Stimulated activated CD8-positive, alpha-beta memory T cell treated with anti-CD3 and anti-CD28 coated beads, Interleukin-4, amount 100 ng/mL, for 1 hour (primary cell): ENCODE data around the gene SLC25A13.
"Not testable (repeated sequence)": the region's sequence is repeated elsewhere in the genome, so short reads cannot be mapped to it uniquely, and the experiment has no call there.

Experiments
- DNase-seq, 2 donors: peaks; one replicate each; pipeline ENCODE4 v3.0.0-alpha.2; 2020; ENCODE audit warnings: low read depth in 2 of 2, low spot score in 1 of 2

SLC25A13 gene, protein sequence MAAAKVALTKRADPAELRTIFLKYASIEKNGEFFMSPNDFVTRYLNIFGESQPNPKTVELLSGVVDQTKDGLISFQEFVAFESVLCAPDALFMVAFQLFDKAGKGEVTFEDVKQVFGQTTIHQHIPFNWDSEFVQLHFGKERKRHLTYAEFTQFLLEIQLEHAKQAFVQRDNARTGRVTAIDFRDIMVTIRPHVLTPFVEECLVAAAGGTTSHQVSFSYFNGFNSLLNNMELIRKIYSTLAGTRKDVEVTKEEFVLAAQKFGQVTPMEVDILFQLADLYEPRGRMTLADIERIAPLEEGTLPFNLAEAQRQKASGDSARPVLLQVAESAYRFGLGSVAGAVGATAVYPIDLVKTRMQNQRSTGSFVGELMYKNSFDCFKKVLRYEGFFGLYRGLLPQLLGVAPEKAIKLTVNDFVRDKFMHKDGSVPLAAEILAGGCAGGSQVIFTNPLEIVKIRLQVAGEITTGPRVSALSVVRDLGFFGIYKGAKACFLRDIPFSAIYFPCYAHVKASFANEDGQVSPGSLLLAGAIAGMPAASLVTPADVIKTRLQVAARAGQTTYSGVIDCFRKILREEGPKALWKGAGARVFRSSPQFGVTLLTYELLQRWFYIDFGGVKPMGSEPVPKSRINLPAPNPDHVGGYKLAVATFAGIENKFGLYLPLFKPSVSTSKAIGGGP

DNA sequence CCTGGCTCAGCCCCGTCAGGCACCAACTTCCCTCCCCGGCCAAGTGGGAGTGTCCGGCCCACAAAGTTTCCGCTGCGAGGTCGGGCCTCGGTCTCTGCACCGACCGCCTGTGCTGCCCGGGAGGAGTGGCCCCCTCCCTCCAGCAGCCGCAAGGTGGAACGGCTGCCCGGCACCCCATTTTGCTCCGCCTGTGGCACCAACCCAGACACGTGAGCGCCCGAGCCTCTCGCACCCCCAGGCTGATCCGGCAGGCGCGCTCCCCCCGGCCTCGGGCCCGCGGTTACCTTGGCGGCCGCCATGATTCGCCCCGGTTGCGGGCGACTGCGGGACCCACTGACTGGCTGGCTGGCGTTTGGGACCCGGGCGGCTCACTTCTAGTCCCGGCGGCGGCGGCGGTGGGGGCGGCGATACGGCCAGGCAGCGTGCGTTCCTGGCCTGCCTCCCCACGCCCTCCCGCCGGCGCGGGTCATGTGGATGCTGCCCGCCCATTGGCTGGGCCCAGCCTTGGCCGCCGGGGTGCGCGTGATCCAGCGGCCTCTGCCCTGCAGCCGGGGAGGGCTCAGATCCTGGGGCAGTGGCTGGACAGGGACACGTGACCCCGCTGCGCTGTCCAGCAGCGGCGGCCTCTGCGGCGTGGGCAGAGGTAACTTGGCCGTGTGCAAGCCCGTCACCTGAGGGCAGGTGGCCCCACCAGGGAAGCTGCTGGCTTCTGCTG lies at the start of gene SLC25A13:
Gene SLC25A13 (minus strand): TSS at position 441 of the 715 bp plus-strand sequence. CDS start 142 bp downstream, at position 299.
- DNase-seq, result peak; percentile 26 to 29

DNA sequence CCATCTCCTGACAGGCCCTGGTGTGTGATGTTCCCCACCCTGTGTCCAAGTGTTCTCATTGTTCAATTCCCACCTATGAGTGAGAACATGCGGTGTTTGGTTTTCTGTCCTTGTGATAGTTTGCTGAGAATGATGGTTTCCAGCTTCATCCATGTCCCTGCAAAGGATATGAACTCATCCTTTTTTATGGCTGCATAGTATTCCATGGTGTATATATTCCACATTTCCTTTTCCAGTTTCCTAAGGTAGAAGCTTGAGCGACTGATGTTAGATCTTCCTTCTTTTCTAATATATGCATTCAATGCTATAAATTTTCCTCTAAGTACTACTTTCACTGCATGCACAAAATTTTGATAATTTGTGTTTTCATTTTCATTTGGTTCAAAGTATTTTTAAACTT lies 44.0 kb upstream of the SLC25A13 start:
- DNase-seq, result not testable (repeated sequence)

DNA sequence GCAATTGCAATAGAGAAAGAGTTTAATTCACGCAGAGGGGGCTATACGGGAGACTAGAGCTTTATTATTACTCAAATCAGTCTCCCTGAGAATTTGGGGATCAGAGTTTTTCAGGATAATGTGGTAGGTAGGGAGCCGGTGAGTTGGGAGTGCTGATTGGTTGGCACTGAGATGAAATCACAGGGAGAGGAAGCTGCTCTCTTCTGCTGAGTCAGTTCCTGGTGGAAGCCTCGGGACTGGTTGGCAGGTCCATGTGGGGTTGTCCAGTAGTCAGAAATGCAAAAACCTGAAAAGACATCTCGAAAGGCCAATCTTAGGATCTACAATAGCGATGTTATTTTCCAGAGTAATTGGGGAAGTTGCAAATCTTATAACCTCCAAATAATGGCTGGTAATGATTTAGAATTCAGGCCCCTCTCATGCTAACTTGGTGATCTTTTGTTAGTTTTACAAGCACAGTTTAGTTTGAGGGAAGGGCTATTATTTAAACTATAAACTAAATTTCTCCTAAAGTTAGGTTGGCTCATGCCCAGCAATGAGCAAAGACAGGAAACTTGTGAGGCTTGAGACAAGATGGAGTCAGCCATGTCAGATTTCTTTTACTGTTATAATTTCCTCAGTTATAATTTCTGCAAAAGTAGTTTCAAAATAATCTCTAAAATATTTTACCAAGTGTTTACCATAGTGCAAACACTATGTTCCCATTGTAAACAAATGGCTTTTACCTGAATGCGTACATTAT lies 39.4 kb upstream of the SLC25A13 start:
- no peak for DNase-seq

DNA sequence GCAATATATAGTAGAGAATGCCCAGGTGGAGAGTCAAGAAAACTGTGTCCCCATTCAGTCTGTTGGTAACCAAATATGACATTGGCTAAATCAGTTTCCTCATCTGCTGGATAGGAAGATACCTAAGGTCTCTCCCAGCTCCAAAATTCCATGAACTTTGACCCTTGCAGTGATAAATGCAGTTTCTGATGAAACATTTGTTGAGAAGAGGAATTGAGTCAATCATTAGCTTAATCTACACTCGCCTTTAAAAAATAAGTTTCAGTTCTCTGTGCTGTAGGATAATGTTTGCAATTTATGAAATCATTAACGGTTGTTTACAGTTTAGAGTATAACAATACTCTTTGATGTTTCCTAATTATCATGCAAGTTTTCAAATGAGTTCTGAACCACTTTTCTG lies 38.0 kb upstream of the SLC25A13 start:
- DNase-seq, result no peak

DNA sequence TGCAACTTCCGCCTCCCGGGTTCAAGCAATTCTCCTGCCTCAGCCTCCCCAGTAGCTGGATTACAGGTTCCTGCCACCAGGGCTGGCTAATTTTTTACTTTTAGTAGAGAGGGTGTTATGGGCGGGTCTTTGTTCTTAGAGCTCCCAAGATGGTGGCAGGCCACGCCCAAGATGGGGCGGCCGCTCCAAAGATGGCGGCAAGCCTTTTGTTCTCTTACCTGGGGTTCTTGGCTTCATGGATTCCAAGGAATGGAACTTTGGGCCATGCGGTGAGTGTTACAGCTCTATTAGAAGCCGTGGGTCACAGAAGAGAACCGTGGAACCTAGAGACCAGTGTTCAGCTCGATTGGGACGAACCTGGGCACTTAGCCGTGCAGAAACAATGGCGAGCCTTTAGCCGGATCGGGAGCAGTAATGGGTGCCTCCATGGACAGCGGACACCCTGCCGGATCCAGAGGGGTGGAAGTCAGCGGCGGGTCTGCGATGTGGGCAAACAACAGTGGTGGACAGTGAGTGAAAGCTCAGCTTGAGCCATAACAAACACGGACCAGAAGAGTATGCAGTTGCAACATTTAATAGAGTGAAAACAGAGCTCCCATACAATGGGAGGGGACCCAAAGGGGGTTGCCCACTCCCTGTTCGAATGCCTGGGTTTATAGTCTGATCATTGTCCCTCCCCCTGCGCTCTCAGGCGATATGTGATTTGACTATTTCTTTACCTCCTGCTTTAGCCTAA lies 36.5 kb upstream of the SLC25A13 start:
- not testable (repeated sequence) for DNase-seq

- DNase-seq, result no peak
Observed at GRCh38 chr7:96355990-96356506, 34.1 kb upstream of the SLC25A13 start.

DNA sequence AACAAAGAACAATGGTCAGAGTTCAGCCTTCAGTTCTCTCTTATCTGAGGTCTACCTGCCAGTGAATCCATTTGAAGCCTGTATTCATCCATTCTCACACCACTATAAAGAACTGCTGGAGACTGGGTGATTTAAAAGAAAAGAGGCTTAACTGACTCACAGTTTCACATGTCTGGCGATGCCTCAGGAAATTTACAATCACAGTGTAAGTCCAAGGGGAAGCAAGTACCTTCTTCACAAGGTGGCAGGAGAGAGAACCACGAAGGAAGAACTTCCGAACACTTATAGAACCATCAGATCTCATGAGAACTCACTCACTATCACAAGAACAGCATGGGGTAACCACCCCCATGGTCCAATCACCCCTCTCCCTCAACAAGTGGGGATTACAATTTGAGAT lies 33.0 kb upstream of the SLC25A13 start:
- DNase-seq, result no peak

GRCh38 chr7:96349572-96349971 lies 27.7 kb upstream of the SLC25A13 start:
- DNase-seq, result no peak

- DNase-seq, result no peak
Observed at GRCh38 chr7:96347471-96347870, 25.6 kb upstream of the SLC25A13 start.

DNA sequence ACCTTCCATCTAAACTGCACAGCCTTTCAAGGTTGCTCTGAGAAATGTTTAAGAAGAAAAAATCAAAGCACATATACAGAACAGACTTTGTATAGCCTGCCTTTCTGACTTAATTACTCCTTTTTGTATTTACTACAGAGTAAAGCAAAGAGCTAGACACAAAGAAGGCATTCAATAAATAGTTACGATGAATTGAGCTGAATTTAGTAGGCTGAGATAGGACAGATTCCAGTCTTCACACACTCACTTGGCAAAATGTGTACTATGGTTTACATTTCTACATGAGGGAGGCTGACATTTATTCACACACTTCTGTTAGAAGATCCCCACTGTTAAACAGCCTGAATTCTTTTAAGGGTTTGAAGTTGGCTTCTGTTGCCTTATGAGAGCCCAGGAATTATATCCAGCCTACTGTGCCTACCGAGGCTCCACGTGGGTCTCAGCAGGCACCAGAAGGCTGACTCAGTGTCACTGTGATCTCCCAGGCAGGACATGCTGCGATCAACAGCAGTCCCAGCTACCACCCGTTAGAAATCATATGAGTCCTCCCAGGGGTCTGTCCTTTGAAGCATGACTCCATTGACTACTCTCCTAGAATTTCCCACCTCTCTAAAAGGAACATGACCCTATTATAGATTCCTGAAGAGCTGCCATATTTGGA lies 24.5 kb upstream of the SLC25A13 start:
- no peak for DNase-seq

GRCh38 chr7:96344236-96344635 lies 22.3 kb upstream of the SLC25A13 start:
- no peak for DNase-seq

DNA sequence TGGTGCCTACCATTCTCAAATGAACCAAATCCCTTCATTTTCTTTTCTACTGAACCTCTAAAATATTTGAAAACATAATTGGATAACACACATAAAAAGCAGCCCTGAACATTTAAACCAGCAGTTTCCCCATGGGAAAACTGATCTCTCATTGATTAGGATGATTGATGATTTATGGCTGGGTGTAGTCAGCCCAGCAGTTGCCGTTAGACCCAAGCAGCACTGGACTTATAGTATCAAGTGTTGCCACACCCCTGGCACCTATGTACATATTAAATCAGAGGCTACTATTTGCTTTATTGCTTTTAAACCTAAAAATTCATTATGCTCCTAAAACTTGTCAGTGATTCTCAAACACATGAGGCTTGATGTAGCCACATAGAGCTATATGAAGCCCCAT lies 20.2 kb upstream of the SLC25A13 start:
- no peak for DNase-seq

GRCh38 chr7:96337519-96337918 lies 15.6 kb upstream of the SLC25A13 start:
- no peak for DNase-seq

DNA sequence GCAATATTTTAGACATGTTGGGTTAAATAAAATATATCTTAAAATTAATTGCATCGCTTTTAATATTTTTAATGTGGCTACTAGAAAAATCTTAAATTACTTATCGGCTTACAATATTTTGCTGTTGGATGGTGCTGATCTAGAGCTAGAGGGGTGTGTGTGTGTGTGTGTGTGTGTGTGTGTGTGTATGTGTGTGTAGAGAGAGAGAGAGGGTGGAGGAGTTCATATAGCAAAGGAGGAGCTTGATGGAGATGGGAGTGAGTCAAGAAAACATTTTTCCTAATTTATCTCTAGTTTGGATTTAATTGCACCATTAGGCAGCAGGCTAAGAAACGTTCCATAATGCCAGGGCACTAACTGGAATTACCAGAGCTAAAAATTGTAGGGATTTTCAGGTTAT lies 10.4 kb upstream of the SLC25A13 start:
- no peak for DNase-seq

GRCh38 chr7:96331775-96332174 lies 9.9 kb upstream of the SLC25A13 start:
- DNase-seq, result no peak

DNA sequence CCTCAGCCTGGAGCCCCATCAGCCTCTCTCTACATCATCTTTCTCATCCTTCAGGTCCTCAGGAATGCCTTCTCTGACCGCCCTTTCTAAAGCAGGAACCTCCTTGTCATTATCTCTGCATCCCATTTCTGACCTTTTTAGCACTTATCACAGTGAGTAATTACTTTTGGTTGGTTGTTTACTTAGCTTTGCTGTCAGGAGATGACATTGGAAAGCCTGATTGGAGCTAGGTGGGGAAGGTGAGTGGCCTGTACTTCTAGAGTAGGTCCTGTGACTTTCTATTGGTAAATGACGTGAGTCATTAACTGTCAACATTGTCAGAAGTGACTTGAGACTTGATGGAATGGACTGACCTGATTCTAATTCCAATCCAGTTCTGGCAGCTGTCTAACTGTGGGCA lies 9.3 kb upstream of the SLC25A13 start:
- DNase-seq, result no peak

- no peak for DNase-seq
Observed at GRCh38 chr7:96330193-96330592, 8.3 kb upstream of the SLC25A13 start.

DNA sequence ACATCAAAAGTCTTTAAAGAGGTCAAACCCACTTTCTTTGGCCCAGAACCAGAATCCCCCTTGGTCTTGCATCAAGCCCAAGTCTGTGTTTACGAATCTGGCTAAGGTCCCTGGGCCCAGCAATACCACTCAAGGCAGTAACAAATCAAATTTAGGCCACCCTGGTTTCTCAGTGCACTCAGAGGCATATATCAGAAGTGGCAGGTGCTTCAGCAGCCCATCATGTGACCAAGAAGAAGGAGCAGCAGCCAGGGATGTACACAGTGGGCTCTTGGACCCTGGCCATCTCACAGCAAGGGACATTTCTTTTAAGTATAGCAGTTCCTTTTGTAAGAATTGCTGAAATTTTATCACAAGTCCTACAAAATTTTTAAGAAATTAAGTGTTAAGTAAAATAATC lies 7.3 kb upstream of the SLC25A13 start:
- no peak for DNase-seq

DNA sequence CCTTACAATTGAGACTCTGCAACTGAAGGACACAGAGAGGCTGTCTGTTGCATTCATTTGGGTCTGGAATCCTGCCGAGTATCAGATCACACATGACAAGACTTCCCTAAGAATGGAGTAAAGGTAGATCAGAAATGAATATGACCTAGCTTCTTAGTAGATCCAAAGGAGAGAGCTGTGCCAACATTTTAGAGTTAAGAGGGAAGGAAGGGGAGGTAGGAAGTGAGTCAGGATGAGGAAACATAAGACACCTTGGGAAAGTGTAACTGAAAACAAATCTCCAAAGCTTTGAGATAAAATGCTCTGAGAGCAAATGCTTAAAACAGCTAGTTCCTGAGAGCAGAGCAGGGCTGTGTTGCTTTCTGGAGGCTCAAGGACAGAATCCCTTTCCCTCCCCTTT lies 6.1 kb upstream of the SLC25A13 start:
- DNase-seq, result no peak

GRCh38 chr7:96327429-96327828 lies 5.5 kb upstream of the SLC25A13 start:
- DNase-seq, result no peak
